HG03175 (cell line): ENCODE measurements around the gene ADRA2C.

ENCODE experiments used
- ATAC-seq: cut with Tn5 transposase; IDR thresholded peaks from one replicate; pipeline ENCODE4 v1.9.1; 2021; ENCODE audit warnings: mild to moderate bottlenecking, moderate library complexity; ENCODE audit not compliant: unreplicated experiment

Gene ADRA2C

GRCh38 chr4:3756343-3757059 lies 9.7 kb upstream of the ADRA2C start:
- ATAC-seq: no peak

GRCh38 chr4:3759236-3759635 lies 6.9 kb upstream of the ADRA2C start:
- no peak for ATAC-seq

GRCh38 chr4:3760346-3760745 lies 5.8 kb upstream of the ADRA2C start:
- ATAC-seq: no peak

GRCh38 chr4:3760841-3761240 lies 5.3 kb upstream of the ADRA2C start:
- no peak for ATAC-seq

- ATAC-seq: no peak
These were observed 3.9 kb upstream of the ADRA2C start for GRCh38 chr4:3762264-3762663.

GRCh38 chr4:3762753-3763549 lies 3.2 kb upstream of the ADRA2C start:
- ATAC-seq: no peak

GRCh38 chr4:3765271-3766035 lies 732 bp upstream of the ADRA2C start:
- no peak for ATAC-seq

- no peak for ATAC-seq
These were observed 792 bp downstream of the ADRA2C start for GRCh38 chr4:3766785-3767569.

GRCh38 chr4:3767570-3768288 lies 1.5 kb downstream of the ADRA2C start:
- no peak for ATAC-seq

- no peak for ATAC-seq
These were observed 2.9 kb downstream of the ADRA2C start for GRCh38 chr4:3768842-3769641.

- ATAC-seq: no peak
These were observed 3.5 kb downstream of the ADRA2C start for GRCh38 chr4:3769642-3770184.

GRCh38 chr4:3770323-3771163 lies 4.4 kb downstream of the ADRA2C start:
- ATAC-seq: no peak

GRCh38 chr4:3771164-3771809 lies 5.1 kb downstream of the ADRA2C start:
- no peak for ATAC-seq

- ATAC-seq: no peak
These were observed 5.8 kb downstream of the ADRA2C start for GRCh38 chr4:3771939-3772495.

GRCh38 chr4:3772632-3773031 lies 6.4 kb downstream of the ADRA2C start:
- no peak for ATAC-seq

GRCh38 chr4:3773552-3774001 lies 7.4 kb downstream of the ADRA2C start:
- no peak for ATAC-seq

GRCh38 chr4:3774253-3774883 lies 8.2 kb downstream of the ADRA2C start:
- no peak for ATAC-seq
